RWPE1 (cell line): ENCODE data around the gene DNAJB8.
A peak's percentile ranks its signal among the peaks of the same experiment; 100 is the strongest.

Experiments
- CTCF ChIA-PET: fragments of 350-600 bp; sonication (Branson Sonifier 250); formaldehyde crosslinking; extraction: SDS; loops from one replicate; lab custom pipeline; 2021; lab: Yijun Ruan, JAX
- POLR2A ChIA-PET: fragments of 400-600 bp; formaldehyde crosslinking; extraction: SDS; loops from one replicate; lab custom pipeline; 2020; ENCODE audit warnings: antibody characterized with exemption; ENCODE audit not compliant: low non-redundant PET; lab: Yijun Ruan, JAX
- DNase-seq: peaks from one replicate; pipeline ENCODE4 v3.0.0; 2012; ENCODE audit warnings: low spot score
- H3K27ac ChIP-seq: fragments of 450-650 bp; 2 replicates; pipeline ENCODE4 v1.5.1; 2017
- TF ChIP-seq, protein P1 (sequence below): fragments of 450-650 bp; conservative IDR thresholded peaks from 2 replicates; pipeline ENCODE4 v1.5.1; 2017; ENCODE audit warnings: low read depth, mild to moderate bottlenecking

Gene DNAJB8

DNA sequence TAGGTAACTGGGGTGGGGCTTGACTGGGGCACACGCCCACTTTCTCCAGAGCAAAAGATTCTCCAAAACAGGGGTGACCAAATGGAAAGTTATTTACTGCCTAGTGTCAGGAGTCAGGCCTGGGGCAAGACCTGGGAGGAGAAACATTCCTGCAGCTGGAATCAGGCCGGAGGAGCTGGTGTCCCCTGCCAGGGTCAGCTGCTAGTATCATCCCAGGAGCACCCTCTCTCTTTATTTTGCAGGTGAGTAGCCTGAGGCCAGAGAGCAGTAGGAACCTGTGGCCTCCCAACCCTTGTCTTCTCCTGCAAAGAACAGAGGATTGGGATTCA is 32.9 kb downstream of the DNAJB8 start:
- TF ChIP-seq, protein P1, sequence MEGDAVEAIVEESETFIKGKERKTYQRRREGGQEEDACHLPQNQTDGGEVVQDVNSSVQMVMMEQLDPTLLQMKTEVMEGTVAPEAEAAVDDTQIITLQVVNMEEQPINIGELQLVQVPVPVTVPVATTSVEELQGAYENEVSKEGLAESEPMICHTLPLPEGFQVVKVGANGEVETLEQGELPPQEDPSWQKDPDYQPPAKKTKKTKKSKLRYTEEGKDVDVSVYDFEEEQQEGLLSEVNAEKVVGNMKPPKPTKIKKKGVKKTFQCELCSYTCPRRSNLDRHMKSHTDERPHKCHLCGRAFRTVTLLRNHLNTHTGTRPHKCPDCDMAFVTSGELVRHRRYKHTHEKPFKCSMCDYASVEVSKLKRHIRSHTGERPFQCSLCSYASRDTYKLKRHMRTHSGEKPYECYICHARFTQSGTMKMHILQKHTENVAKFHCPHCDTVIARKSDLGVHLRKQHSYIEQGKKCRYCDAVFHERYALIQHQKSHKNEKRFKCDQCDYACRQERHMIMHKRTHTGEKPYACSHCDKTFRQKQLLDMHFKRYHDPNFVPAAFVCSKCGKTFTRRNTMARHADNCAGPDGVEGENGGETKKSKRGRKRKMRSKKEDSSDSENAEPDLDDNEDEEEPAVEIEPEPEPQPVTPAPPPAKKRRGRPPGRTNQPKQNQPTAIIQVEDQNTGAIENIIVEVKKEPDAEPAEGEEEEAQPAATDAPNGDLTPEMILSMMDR, result no peak
- H3K27ac ChIP-seq, result no peak overlapping the region
- DNase-seq, result peak; percentile 47
- ChIA-PET POLR2A (no interaction called here), CTCF (interaction anchor here (0.7 to 1.5 kb wide), 3 partner anchors 63 to 1090 kb away, joined by 3 to 5 read pairs (median 3); no protein-coding TSS in a partner anchor)

- no peak for DNase-seq
- no peak overlapping the region for H3K27ac ChIP-seq
- POLR2A ChIA-PET, result no interaction called here
- TF ChIP-seq, protein P1, result no peak
- CTCF ChIA-PET, result interaction anchor here (0.5 to 1.5 kb wide), 3 partner anchors 64 to 1090 kb away, joined by 3 to 5 read pairs (median 3); no protein-coding TSS in a partner anchor
Observed at GRCh38 chr3:128432971-128433836, 33.5 kb downstream of the DNAJB8 start.

- no peak overlapping the region for H3K27ac ChIP-seq
- ChIA-PET CTCF (interaction anchor here (0.5 to 1.5 kb wide), 3 partner anchors 65 to 103 kb away, joined by 3 to 5 read pairs (median 3); no protein-coding TSS in a partner anchor), POLR2A (no interaction called here)
- TF ChIP-seq, protein P1, result no peak
- no peak for DNase-seq
Observed at GRCh38 chr3:128432301-128432970, 34.3 kb downstream of the DNAJB8 start.

DNA sequence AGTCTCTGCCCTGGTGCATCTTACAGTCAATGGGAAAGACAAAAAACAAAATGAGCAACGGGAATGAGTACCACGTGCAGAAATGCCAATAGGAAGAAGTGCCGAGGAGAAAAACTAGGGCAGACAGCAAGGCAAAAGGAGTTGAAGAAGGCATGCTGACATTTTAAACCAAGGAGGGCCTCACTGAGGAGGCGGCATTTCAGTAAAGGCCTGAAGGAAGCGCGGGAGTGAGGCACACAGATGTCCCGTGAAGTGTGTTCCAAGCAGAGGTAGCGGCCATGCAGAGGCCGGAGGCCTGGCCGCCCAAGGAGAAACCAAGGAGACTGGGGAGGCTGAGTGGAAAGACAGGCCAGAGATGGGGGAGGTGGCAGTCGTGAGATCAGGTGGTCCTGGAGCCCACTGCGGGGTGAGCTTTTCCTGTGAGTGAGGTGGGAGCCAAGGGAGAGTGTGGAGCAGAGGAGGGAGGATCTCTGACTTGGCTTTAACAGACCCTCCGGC is 34.8 kb downstream of the DNAJB8 start:
- DNase-seq, result no peak
- no peak overlapping the region for H3K27ac ChIP-seq
- TF ChIP-seq, protein P1, result no peak
- CTCF ChIA-PET, result interaction anchor here (0.6 kb wide), 1 partner anchor 71 kb away, joined by 3 read pairs; no protein-coding TSS in a partner anchor
- POLR2A ChIA-PET, result no interaction called here

DNA sequence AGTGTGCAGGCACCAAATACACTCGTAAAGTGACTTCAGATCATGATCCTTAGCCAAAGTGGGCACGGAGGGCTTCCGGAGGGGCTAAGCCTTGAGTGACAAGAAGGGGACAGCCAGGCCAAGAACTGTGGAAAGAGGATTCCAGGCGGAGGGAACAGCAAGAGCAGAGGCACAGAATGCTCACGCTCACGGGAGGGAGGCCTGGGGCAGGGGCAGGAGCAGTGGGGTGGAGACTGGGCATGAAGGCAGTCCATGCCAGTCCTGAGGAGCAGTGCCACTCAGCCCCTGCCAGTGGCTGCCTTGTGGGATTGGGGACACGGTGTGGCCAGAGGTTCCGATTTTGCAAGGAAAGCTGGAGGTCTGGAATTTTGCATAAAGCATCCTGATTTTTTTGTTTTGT is 36.0 kb downstream of the DNAJB8 start:
- CTCF ChIA-PET, result interaction anchor here (1.4 kb wide), 1 partner anchor 67 kb away, joined by 7 read pairs; no protein-coding TSS in a partner anchor

More for the DNA sequence above, 36.0 kb downstream of the DNAJB8 start:
- no peak for DNase-seq
- H3K27ac ChIP-seq, result no peak overlapping the region
- POLR2A ChIA-PET, result interaction anchor here (0.6 kb wide), 1 partner anchor 31 kb away, joined by 12 read pairs; no protein-coding TSS in a partner anchor
- TF ChIP-seq, protein P1, result no peak
